Esophagus (tissue), 2 donors: Measurements from ENCODE around the gene ENHO. TPM values are rescaled to one million over a fixed set of nuclear protein-coding genes. Genes with fewer than 3 reads are reported as not detected.

Experiments
- H3K27ac ChIP-seq, 2 donors: one replicate each; pipeline ENCODE4 v1.5.1; 2013; ENCODE audit warnings: low read depth in 2 of 2, mild to moderate bottlenecking in 2 of 2, inconsistent platforms in 1 of 2, low read length in 1 of 2, moderate library complexity in 1 of 2
- H3K27me3 ChIP-seq, 2 donors: one replicate each; pipeline ENCODE4 v1.6.1; 2013; ENCODE audit warnings: low read length in 2 of 2, control low read depth in 1 of 2, mild to moderate bottlenecking in 1 of 2; ENCODE audit not compliant: insufficient read depth in 2 of 2, control insufficient read depth in 1 of 2
- H3K36me3 ChIP-seq, 2 donors: one replicate each; pipeline ENCODE4 v1.6.1; 2013; ENCODE audit warnings: low read length in 1 of 2; ENCODE audit not compliant: control insufficient read depth in 2 of 2, insufficient read depth in 2 of 2
- H3K4me1 ChIP-seq, 2 donors: one replicate each; pipeline ENCODE4 v1.6.1; 2013; ENCODE audit warnings: low read length in 1 of 2; ENCODE audit not compliant: control insufficient read depth in 2 of 2, insufficient read depth in 2 of 2
- H3K4me3 ChIP-seq, 2 donors: one replicate each; pipeline ENCODE4 v1.5.1; 2013; ENCODE audit warnings: low read length in 2 of 2, mild to moderate bottlenecking in 2 of 2, low read depth in 1 of 2, moderate library complexity in 1 of 2
- H3K9me3 ChIP-seq, 2 donors: one replicate each; pipeline ENCODE4 v1.6.1; 2013; ENCODE audit warnings: mild to moderate bottlenecking in 2 of 2, low read depth in 1 of 2, low read length in 1 of 2, moderate library complexity in 1 of 2; ENCODE audit not compliant: control insufficient read depth in 2 of 2, insufficient read depth in 1 of 2
- WGBS, 2 donors: extraction: QIAGEN DNeasy Blood & Tissue Kit; methylation state at CpG; one replicate each; pipeline ENCODE4 v1.1.7; 2013; 5-methylcytosine and 5-hydroxymethylcytosine counted together
- polyA plus RNA-seq, 2 donors: library from polyadenylated mRNA; stranded (reverse); fragments of 200-250 nt; gene quantifications; one replicate each; pipeline ENCODE4 v1.2.3, GENCODE V29; 2013
- donor health status: healthy with polysubstance abuse.
- donor health status: Bipolar disorder and iron deficiency.

ENHO gene
- polyA plus RNA-seq, 2 donors, result 0.31 to 0.39 TPM

DNA sequence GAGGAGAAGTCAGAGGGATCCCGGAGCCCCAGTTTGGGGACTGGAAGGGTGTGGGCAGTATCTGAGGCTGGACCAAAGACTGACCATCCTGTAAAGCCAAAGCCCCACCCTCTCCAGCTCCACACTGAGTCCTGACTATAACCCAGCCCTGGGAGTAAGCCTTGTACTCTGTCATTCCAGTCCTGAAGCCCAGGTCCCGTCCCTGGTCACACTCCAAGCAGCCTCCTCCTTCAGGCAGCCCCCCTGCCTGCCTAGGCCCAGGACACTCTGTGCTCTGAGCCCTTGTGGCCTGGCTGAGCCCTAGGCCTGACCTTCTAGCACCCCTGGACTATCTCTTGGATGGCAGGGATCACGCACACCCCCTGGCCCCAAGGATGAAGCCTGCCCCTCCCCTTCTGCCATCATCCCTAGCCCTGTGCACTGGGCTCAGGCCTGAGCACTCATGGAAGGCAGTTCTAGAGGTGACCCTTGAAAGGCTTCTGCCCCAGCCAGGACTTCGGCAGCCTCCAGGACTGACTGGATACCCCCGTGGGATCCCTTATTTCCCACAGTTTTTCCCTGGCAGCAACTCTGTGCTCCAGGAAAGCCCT is 28.0 kb upstream of the ENHO start:
- Histone ChIP-seq H3K27ac (no peak overlapping the region), H3K4me3 (no peak overlapping the region), H3K4me1 (no peaks in the 10 kb centered on the region), H3K27me3 (no peaks in the 10 kb centered on the region), H3K36me3 (no peaks in the 10 kb centered on the region), H3K9me3 (no peaks in the 10 kb centered on the region)
- WGBS, 2 donors, result 84 to 86% methylated on average over 5 of the region's 5 CpGs

DNA sequence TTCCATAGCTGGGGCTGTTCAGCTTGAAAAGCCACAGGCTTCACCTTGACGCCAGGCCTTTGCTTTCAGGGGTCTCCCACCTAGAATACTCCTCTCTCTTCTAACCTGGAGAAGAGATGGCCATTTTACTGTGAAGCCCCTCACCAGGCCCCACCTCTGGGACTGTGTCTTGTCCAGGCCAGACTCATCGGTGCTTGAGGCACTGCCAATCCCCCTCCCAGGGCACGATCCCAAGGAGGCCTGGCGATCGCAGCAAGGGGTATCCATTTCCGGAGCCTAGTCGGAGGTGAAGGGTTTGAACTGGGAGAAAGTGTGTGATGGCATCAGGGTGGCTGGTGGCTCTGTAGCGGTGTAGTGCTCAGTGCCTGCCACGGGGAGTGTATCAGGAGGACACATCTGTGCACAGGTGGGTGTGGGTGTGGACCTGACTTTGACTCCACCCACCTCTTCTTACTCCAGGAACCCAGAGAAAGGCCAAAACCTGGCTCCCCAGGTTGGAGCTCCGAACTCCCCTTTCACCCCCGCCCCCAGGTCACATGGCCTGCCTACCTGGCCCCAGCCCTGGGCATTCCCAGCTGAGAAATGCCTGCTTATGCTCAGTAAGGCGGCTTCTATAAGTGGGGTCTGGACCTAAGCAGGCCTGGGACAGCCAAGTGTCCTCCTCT is 27.4 kb upstream of the ENHO start:
- Histone ChIP-seq H3K27me3 (no peaks in the 10 kb centered on the region), H3K9me3 (no peaks in the 10 kb centered on the region), H3K4me3 (no peak overlapping the region), H3K4me1 (no peaks in the 10 kb centered on the region), H3K36me3 (no peaks in the 10 kb centered on the region), H3K27ac (no peak overlapping the region)
- 81 to 84% methylated on average over 12 of the region's 12 CpGs for WGBS, 2 donors

DNA sequence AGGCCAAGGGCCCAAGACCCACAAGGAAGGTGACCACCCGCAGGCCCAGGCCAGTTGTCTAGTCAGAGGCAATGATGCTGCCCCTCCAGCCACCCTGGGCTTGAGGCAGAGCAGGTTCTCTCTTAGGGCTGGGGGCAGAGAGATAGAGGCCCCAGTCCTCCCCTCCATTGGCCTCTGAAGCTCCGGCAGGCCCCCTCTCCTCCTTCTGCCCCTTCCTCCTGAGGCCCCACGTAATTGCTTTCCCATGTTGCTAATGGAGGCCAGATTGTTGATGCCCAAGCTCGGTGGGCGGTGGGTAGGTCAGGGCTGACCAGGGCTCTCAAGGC is 26.6 kb upstream of the ENHO start:
- 76 to 89% methylated on average over 5 of the region's 5 CpGs for WGBS, 2 donors
- no peaks in the 10 kb centered on the region for H3K9me3 ChIP-seq
- no peaks in the 10 kb centered on the region for H3K4me1 ChIP-seq
- H3K4me3 ChIP-seq, result no peak overlapping the region
- H3K27me3 ChIP-seq, result no peaks in the 10 kb centered on the region
- H3K27ac ChIP-seq, result no peak overlapping the region
- H3K36me3 ChIP-seq, result no peaks in the 10 kb centered on the region

DNA sequence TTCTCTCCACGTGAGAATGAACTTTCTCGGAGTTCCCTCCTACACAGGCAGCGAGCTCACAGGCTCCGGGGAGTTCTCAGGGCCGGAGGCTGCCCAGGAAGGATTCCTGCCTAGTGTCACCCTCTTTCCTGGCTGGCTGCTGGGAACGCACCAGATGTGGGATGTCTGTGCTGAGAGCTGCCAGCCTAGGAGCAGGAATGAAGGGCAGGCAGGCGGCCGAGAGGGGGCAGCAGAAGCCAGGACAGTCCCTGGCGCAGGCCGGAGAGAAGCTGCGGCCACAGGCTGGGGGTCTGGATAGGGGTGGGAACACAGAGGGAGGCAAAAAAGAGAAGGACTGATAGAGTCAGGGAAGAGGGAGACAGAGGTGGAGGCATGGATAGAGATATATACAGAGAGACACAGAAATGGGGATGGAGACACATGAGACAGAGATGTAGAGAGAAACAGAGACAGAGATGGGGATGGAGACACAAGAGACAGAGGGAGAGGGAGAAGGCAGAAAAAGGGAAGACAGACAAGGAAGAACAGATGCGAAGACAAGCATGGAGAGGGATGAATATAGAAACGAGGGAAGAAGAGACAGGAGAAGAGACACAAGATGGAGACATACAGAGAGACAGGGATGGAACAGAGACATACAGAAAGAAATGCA is 25.3 kb upstream of the ENHO start:
- H3K27me3 ChIP-seq, result no peaks in the 10 kb centered on the region
- H3K9me3 ChIP-seq, result no peaks in the 10 kb centered on the region
- 13 to 15% methylated on average over 13 of the region's 13 CpGs for WGBS, 2 donors

DNA sequence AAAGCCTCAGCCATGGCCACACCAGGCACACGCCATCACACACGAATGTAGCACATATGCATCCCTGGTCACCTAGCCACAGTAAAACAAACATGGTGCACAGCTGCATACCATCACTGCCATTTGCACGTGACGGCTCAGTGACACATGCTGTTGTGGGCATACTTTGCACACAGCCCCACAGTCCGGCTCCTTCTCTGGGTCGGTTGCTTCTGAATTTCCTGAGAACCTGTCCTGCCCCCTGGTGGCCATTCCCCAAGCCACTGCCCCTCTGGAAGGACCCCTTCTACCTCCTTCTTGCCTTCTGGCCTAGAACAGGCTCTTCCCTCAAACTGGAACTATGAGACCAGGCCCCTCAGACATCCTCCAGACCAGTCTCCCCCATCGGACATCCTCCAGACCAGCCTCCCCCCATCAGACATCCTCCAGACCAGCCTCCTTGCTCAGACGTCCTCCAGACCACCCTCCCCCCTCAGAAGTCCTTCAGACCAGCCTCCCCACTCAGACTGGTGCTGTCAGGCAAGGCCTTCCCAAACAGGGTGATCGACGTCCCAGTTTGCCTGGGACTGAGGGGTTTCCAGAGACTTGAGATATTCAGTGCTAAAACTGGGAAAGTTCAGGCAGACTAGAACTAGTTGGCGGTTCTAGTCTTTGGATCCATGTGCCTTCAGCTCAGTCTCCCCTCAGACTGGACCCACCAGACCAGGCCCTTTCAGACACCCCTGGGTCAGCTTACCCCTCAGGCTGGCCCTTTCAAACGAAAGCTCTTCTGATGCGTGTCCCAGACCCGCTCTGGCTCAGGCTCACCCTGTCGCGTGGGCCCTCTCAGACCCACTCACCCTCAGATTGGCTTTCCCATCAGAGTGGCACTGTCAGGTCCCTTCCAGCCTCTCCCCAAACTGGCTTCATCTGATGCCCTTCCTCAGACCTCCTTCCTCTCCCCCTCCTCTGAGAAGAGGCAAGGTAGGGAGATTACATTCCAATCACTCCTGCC is 24.3 kb upstream of the ENHO start:
- H3K27me3 ChIP-seq, result no peaks in the 10 kb centered on the region
- H3K4me1 ChIP-seq, result no peaks in the 10 kb centered on the region
- 61 to 62% methylated on average over 16 of the region's 16 CpGs for WGBS, 2 donors
- H3K9me3 ChIP-seq, result peaks cover 0 to 1% of the 10 kb centered on the region in 2 donors
- H3K4me3 ChIP-seq, result no peak overlapping the region
- no peak overlapping the region for H3K27ac ChIP-seq
- no peaks in the 10 kb centered on the region for H3K36me3 ChIP-seq

More for the DNA sequence above, 25.3 kb upstream of the ENHO start:
- H3K27ac ChIP-seq, result no peak overlapping the region
- H3K36me3 ChIP-seq, result no peaks in the 10 kb centered on the region
- H3K4me1 ChIP-seq, result no peaks in the 10 kb centered on the region
- no peak overlapping the region for H3K4me3 ChIP-seq

DNA sequence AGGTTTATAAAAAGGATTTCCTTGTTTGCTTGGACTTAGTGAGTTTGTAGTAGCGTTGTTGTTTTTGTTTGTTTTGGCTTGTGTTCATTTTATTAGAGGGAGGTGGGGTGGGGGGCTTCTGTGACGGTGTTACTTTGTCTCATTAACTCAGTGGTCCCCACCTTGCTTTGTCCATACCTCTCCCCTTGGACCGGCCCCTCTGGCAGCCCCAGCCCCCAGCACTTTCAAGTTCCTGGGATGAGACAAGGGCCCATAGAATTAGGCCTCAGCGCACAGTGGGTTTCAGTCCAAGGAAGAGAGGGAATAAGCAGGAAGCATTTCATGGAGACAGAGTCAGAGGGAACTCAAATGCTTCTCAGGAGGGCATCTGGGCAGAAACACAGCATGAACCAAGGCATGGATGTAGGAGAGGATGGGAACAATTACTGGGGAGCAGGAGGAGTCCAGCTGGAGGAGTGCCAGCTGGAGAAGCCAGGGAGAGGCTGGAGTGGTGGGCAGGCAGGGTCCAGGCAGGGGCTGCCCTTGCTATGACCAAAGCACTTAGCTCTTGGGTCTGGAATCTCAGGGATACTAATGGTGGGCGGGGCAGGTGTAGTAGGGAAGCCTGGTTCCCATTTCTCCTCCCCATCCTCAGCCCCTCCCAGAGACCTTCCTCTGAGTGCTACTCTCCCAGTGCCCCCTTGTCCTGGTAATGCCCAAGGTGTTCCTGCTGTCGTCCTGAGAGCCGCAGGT is 23.5 kb upstream of the ENHO start:
- H3K9me3 ChIP-seq, result peaks cover 0 to 2% of the 10 kb centered on the region in 2 donors
- 80 to 83% methylated on average over 7 of the region's 7 CpGs for WGBS, 2 donors
- no peaks in the 10 kb centered on the region for H3K36me3 ChIP-seq
- H3K27ac ChIP-seq, result no peak overlapping the region
- no peaks in the 10 kb centered on the region for H3K4me1 ChIP-seq
- H3K4me3 ChIP-seq, result no peak overlapping the region
- no peaks in the 10 kb centered on the region for H3K27me3 ChIP-seq

DNA sequence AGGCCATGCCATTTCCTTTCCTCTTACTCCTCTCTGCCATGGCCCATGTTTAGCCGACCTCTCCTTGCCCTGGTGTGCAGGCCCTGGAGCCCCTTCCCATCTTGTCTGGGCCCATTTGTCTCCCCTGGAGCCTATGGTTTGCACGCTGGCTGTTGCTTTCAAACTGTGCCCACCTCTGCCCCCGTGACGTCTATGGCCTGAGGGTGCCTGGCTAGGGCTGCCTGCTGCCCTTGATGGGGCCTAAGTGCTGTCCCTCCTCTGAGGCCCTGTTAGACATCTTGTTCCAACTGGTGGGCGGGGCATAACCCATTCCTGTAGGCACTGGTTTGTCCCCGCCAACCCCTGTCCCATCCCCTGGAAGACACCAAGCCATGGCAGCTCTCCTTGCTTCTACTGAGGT is 22.7 kb upstream of the ENHO start:
- Histone ChIP-seq H3K9me3 (peaks cover 0 to 2% of the 10 kb centered on the region in 2 donors), H3K27me3 (no peaks in the 10 kb centered on the region), H3K4me3 (no peak overlapping the region), H3K36me3 (no peaks in the 10 kb centered on the region), H3K4me1 (no peaks in the 10 kb centered on the region), H3K27ac (no peak overlapping the region)
- 89% methylated on average over 6 of the region's 6 CpGs for WGBS, 2 donors

DNA sequence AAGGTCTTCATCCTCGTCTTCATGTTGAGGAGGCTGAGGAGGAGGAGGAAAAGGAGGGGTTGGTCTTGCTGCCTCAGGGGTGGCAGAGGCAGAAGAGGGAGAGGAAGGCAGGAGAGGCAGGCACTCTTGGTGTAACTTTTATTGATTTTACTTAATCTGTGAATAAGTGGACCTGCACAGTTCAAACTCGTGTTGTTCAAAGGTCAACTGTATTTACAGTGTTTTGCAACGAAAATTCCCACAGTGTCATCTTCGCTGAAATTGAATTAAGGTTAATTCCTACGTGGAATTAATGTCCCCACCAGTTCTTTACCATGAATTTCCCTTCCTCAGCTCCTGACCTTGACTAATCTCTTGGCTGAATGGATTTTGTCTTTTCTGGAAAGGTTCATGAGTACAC is 21.2 kb upstream of the ENHO start:
- WGBS, 2 donors, result 54 to 55% methylated on average over 5 of the region's 5 CpGs
- Histone ChIP-seq H3K4me1 (no peaks in the 10 kb centered on the region), H3K27ac (no peak overlapping the region), H3K27me3 (no peaks in the 10 kb centered on the region), H3K36me3 (no peaks in the 10 kb centered on the region), H3K4me3 (no peak overlapping the region), H3K9me3 (peaks cover 0 to 2% of the 10 kb centered on the region in 2 donors)

DNA sequence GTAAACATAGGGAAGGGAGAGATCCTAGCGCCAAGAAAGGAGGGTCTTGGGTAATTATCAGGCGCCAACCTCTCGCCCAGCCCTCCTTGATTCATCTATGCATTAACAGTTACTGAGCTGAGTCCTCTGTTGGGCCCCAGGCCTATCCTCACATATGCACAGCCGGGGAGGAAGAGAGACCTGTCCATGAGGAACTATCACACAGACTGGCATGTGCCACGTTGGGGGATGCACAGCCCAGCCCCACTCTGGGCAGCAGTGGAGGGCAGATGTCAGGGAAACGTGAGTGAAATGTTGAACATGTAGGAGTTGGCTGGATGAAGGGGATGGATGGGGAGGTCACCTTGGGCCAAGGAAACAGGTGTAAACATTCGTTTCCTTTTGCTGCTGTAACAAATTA is 18.8 kb upstream of the ENHO start:
- no peak overlapping the region for H3K4me3 ChIP-seq
- H3K27ac ChIP-seq, result no peak overlapping the region
- peaks cover 0 to 2% of the 10 kb centered on the region in 2 donors for H3K9me3 ChIP-seq
- 77 to 80% methylated on average over 7 of the region's 7 CpGs for WGBS, 2 donors
- H3K27me3 ChIP-seq, result no peaks in the 10 kb centered on the region
- H3K36me3 ChIP-seq, result no peaks in the 10 kb centered on the region
- no peaks in the 10 kb centered on the region for H3K4me1 ChIP-seq
